ENCODE results near the gene PTPRN2.

- TF ChIP-seq CTCF (IDR thresholded peaks at IDR 0.05), result no peak
- TF ChIP-seq TAF1 (IDR thresholded peaks at IDR 0.05; ENCODE audit: borderline replicate concordance, low read depth, low read length), result no peak
- TF ChIP-seq MAX (IDR thresholded peaks at IDR 0.05; ENCODE audit: low read depth), result no peak
- TF ChIP-seq YY1 (IDR thresholded peaks at IDR 0.05; ENCODE audit: low read depth), result no peak
- no peak for TF ChIP-seq RFX5 (IDR thresholded peaks at IDR 0.05; ENCODE audit: low read length)
Observed at GRCh38 chr7:157848508-157849340, 738.9 kb downstream of the PTPRN2 start.
